Smooth muscle cell (in vitro differentiated cells): ENCODE data around the gene PRKCH. TPM values are rescaled to one million over a fixed set of nuclear protein-coding genes. Genes with fewer than 3 reads are reported as not detected.

Experiments
- DNase-seq: peaks from one replicate; lab custom pipeline; 2025; ENCODE audit not compliant: unreplicated experiment; lab: John Stamatoyannopoulos, UW
- H2AFZ ChIP-seq: fragments of 200-600 bp; sonication (generic); 2 replicates; pipeline ENCODE4 v1.6.0; 2016; ENCODE audit warnings: antibody characterized with exemption, low read depth, mild to moderate bottlenecking
- H3F3A ChIP-seq: fragments of 200-600 bp; sonication (generic); 2 replicates; pipeline ENCODE4 v1.6.0; 2017; ENCODE audit warnings: antibody characterized with exemption, low read depth
- H3K27ac ChIP-seq: fragments of 200-600 bp; sonication (generic); 2 replicates; pipeline ENCODE4 v1.5.1; 2016; ENCODE audit warnings: low read depth, mild to moderate bottlenecking
- H3K27me3 ChIP-seq: fragments of 200-600 bp; sonication (generic); 2 replicates; pipeline ENCODE4 v1.6.1; 2016; ENCODE audit warnings: low read depth, mild to moderate bottlenecking
- H3K36me3 ChIP-seq: fragments of 200-600 bp; sonication (generic); 2 replicates; pipeline ENCODE4 v1.5.1; 2016; ENCODE audit warnings: low read depth
- H3K4me1 ChIP-seq: fragments of 200-600 bp; sonication (generic); 2 replicates; pipeline ENCODE4 v1.5.1; 2016; ENCODE audit warnings: low read depth
- H3K4me2 ChIP-seq: fragments of 200-600 bp; sonication (generic); 2 replicates; pipeline ENCODE4 v1.6.0; 2016; ENCODE audit warnings: mild to moderate bottlenecking
- H3K4me3 ChIP-seq: fragments of 200-600 bp; sonication (generic); 2 replicates; pipeline ENCODE4 v1.5.1; 2016; ENCODE audit warnings: mild to moderate bottlenecking
- H3K79me2 ChIP-seq: fragments of 200-600 bp; sonication (generic); 2 replicates; pipeline ENCODE4 v1.6.0; 2016; ENCODE audit warnings: low read depth, mild to moderate bottlenecking
- H3K9ac ChIP-seq: fragments of 200-600 bp; sonication (generic); 2 replicates; pipeline ENCODE4 v1.6.0; 2016; ENCODE audit warnings: low read depth
- H3K9me3 ChIP-seq: fragments of 200-600 bp; sonication (generic); replicated peaks from 2 replicates; pipeline ENCODE4 v1.5.1; 2016; ENCODE audit warnings: low read depth
- H4K20me1 ChIP-seq: fragments of 200-600 bp; sonication (generic); 2 replicates; pipeline ENCODE4 v1.6.0; 2016; ENCODE audit warnings: low read depth
- CTCF ChIP-seq: fragments of 200-600 bp; sonication (generic); IDR thresholded peaks from 2 replicates; pipeline ENCODE4 v1.5.1; 2017; ENCODE audit warnings: borderline replicate concordance, mild to moderate bottlenecking, antibody characterized with exemption; ENCODE audit not compliant: insufficient read depth, poor library complexity, severe bottlenecking
- WGBS: methylation state at CpG from one replicate; pipeline ENCODE4 v1.1.7; 2016; ENCODE audit warnings: low lambda C conversion rate; 5-methylcytosine and 5-hydroxymethylcytosine counted together
- polyA plus RNA-seq: library from polyadenylated mRNA; unstranded; fragments of >200 nt; fragmentation: Nextera tagmentation; extraction: Ambion mirVana; gene quantifications from 2 replicates; pipeline ENCODE4 v1.2.1, GENCODE V29; 2016
- total RNA-seq: library from RNA; depleted of rRNA; stranded (reverse); fragments of >200 nt; gene quantifications from 2 replicates; pipeline ENCODE4 v1.2.3, GENCODE V29; 2014

The PRKCH gene
- total and polyA plus RNA-seq, 2 experiments from 2014 or later: 1.5 to 7.6 TPM

- WGBS: 64% methylated on average over 3 of the region's 3 CpGs
- peak overlapping the region; percentile 16 for H2AFZ ChIP-seq
- no peak overlapping the region for H3K9ac ChIP-seq
These were observed 116.0 kb downstream of the PRKCH start for GRCh38 chr14:61437381-61437780.

GRCh38 chr14:61438036-61438435, 116.7 kb downstream of the PRKCH start:
- Histone ChIP-seq H3K36me3 (no peaks in the 10 kb centered on the region), H3K4me2 (no peak overlapping the region), H3K27ac (no peak overlapping the region), H3K79me2 (no peaks in the 10 kb centered on the region), H3K4me3 (no peak overlapping the region), H3K9ac (no peak overlapping the region), H2AFZ (no peak overlapping the region), H3K9me3 (no peaks in the 10 kb centered on the region), H3K27me3 (no peaks in the 10 kb centered on the region), H4K20me1 (no peaks in the 10 kb centered on the region), H3F3A (no peaks in the 10 kb centered on the region), H3K4me1 (peaks cover 14% of the 10 kb centered on the region)
- 72% methylated on average over 6 of the region's 6 CpGs for WGBS
- no peak for TF ChIP-seq CTCF
- DNase-seq: no peak

More at GRCh38 chr14:61437381-61437780, 116.0 kb downstream of the PRKCH start:
- no peaks in the 10 kb centered on the region for H3K79me2 ChIP-seq
- H3F3A ChIP-seq: no peaks in the 10 kb centered on the region
- H3K36me3 ChIP-seq: no peaks in the 10 kb centered on the region
- no peaks in the 10 kb centered on the region for H3K27me3 ChIP-seq
- peaks cover 14% of the 10 kb centered on the region for H3K4me1 ChIP-seq
- no peak overlapping the region for H3K4me2 ChIP-seq
- TF ChIP-seq CTCF: no peak
- no peaks in the 10 kb centered on the region for H4K20me1 ChIP-seq
- H3K9me3 ChIP-seq: no peaks in the 10 kb centered on the region
- H3K27ac ChIP-seq: no peak overlapping the region
- DNase-seq: no peak
- no peak overlapping the region for H3K4me3 ChIP-seq

GRCh38 chr14:61438497-61438859, 117.1 kb downstream of the PRKCH start:
- TF ChIP-seq CTCF: no peak
- Histone ChIP-seq H3K4me3 (no peak overlapping the region), H3F3A (no peaks in the 10 kb centered on the region), H3K4me1 (peaks cover 14% of the 10 kb centered on the region), H4K20me1 (no peaks in the 10 kb centered on the region), H3K4me2 (no peak overlapping the region), H3K36me3 (no peaks in the 10 kb centered on the region), H3K9ac (no peak overlapping the region), H3K79me2 (no peaks in the 10 kb centered on the region), H3K9me3 (no peaks in the 10 kb centered on the region), H3K27me3 (no peaks in the 10 kb centered on the region), H2AFZ (no peak overlapping the region), H3K27ac (no peak overlapping the region)
- 68% methylated on average over 2 of the region's 2 CpGs for WGBS
- DNase-seq: no peak

- no peak for DNase-seq
- Histone ChIP-seq H3K9ac (no peak overlapping the region), H3K9me3 (no peaks in the 10 kb centered on the region), H3K79me2 (no peaks in the 10 kb centered on the region), H2AFZ (peak overlapping the region; percentile 23), H3F3A (no peaks in the 10 kb centered on the region), H4K20me1 (no peaks in the 10 kb centered on the region), H3K4me1 (peaks cover 14% of the 10 kb centered on the region), H3K36me3 (no peaks in the 10 kb centered on the region), H3K27me3 (no peaks in the 10 kb centered on the region), H3K27ac (no peak overlapping the region), H3K4me2 (peak overlapping the region; percentile 63), H3K4me3 (peak overlapping the region; percentile 6)
- no peak for TF ChIP-seq CTCF
- 38% methylated on average over 12 of the region's 12 CpGs for WGBS
These were observed 117.7 kb downstream of the PRKCH start for GRCh38 chr14:61438860-61439765.
